Loucy (cell line): ENCODE results near the gene PARD3B.
A peak's percentile ranks its signal among the peaks of the same experiment; 100 is the strongest.

ENCODE experiments used
- H2AFZ ChIP-seq: fragments of 200-600 bp; sonication (generic); 2 replicates; pipeline ENCODE4 v1.6.0; 2016; ENCODE audit warnings: antibody characterized with exemption, mild to moderate bottlenecking, low read length, moderate library complexity
- H3F3A ChIP-seq: fragments of 200-600 bp; 2 replicates; pipeline ENCODE4 v1.6.0; 2016; ENCODE audit warnings: antibody characterized with exemption, low read depth, mild to moderate bottlenecking
- H3K27me3 ChIP-seq: fragments of 200-600 bp; sonication (generic); 2 replicates; pipeline ENCODE4 v1.6.1; 2014; ENCODE audit warnings: low read length, mild to moderate bottlenecking; ENCODE audit not compliant: insufficient read depth, poor library complexity, severe bottlenecking
- H3K36me3 ChIP-seq: fragments of 200-600 bp; sonication (generic); 2 replicates; pipeline ENCODE4 v1.6.1; 2016; ENCODE audit warnings: low read length; ENCODE audit not compliant: insufficient read depth
- H3K4me1 ChIP-seq: fragments of 200-600 bp; sonication (generic); 2 replicates; pipeline ENCODE4 v1.5.1; 2014; ENCODE audit warnings: low read length, mild to moderate bottlenecking; ENCODE audit not compliant: insufficient read depth, poor library complexity, severe bottlenecking
- H3K4me2 ChIP-seq: fragments of 200-600 bp; sonication (generic); 2 replicates; pipeline ENCODE4 v1.6.0; 2014; ENCODE audit warnings: antibody characterized with exemption, low read length, low read depth, mild to moderate bottlenecking; ENCODE audit not compliant: poor library complexity, severe bottlenecking
- H3K4me3 ChIP-seq: fragments of 200-600 bp; sonication (generic); 2 replicates; pipeline ENCODE4 v1.5.1; 2014; ENCODE audit warnings: low read length, mild to moderate bottlenecking, mixed read lengths; ENCODE audit not compliant: poor library complexity, severe bottlenecking
- H3K79me2 ChIP-seq: fragments of 200-600 bp; sonication (generic); 2 replicates; pipeline ENCODE4 v1.6.1; 2014; ENCODE audit warnings: low read length; ENCODE audit not compliant: insufficient read depth
- H3K9ac ChIP-seq: fragments of 200-600 bp; sonication (generic); 2 replicates; pipeline ENCODE4 v1.6.0; 2014; ENCODE audit warnings: mild to moderate bottlenecking, low read depth, low read length, moderate library complexity; ENCODE audit not compliant: poor library complexity, severe bottlenecking
- H3K9me2 ChIP-seq: fragments of 200-600 bp; sonication (generic); replicated peaks from 2 replicates; pipeline ENCODE4 v1.6.1; 2016; ENCODE audit warnings: low read depth, low read length, mixed read lengths
- H3K9me3 ChIP-seq: fragments of 200-600 bp; sonication (generic); 2 replicates; pipeline ENCODE4 v1.6.1; 2014; ENCODE audit warnings: mild to moderate bottlenecking, antibody characterized with exemption, low read length, low read depth; ENCODE audit not compliant: insufficient read depth
- H4K20me1 ChIP-seq: fragments of 200-600 bp; sonication (generic); 2 replicates; pipeline ENCODE4 v1.6.0; 2014; ENCODE audit warnings: antibody characterized with exemption, low read length, mild to moderate bottlenecking; ENCODE audit not compliant: insufficient read depth, poor library complexity, severe bottlenecking
- CTCF ChIP-seq: fragments of 200-600 bp; sonication (generic); conservative IDR thresholded peaks from 2 replicates; pipeline ENCODE4 v1.5.1; 2014; ENCODE audit warnings: mild to moderate bottlenecking, antibody characterized with exemption, low read length
- EZH2phosphoT487 ChIP-seq: fragments of 200-600 bp; IDR thresholded peaks from 2 replicates; pipeline ENCODE4 v1.6.1; 2018; ENCODE audit warnings: antibody characterized with exemption, mild to moderate bottlenecking, moderate library complexity, borderline replicate concordance

PARD3B gene

GRCh38 chr2:205659922-205660321 lies 1114.6 kb downstream of the PARD3B start:
- Histone ChIP-seq H3K9ac (peak overlapping the region; percentile 2), H3K36me3 (no peaks in the 10 kb centered on the region), H3K4me1 (peaks cover 38% of the 10 kb centered on the region), H3K9me3 (no peaks in the 10 kb centered on the region), H2AFZ (0 out of 2 replicates have a peak overlapping the region, but pooled peaks have one; percentile 3), H3K4me3 (peak overlapping the region; percentile 50), H4K20me1 (no peaks in the 10 kb centered on the region), H3K79me2 (no peaks in the 10 kb centered on the region), H3K27me3 (no peaks in the 10 kb centered on the region), H3F3A (no peaks in the 10 kb centered on the region), H3K9me2 (no peaks in the 10 kb centered on the region), H3K4me2 (peak overlapping the region; percentile 69)
- TF ChIP-seq CTCF (no peak), EZH2phosphoT487 (no peak)

- Histone ChIP-seq H3K9ac (peak overlapping the region; percentile 26), H2AFZ (0 out of 2 replicates have a peak overlapping the region, but pooled peaks have one; percentile 3), H3K4me3 (peak overlapping the region; percentile 50), H3K36me3 (no peaks in the 10 kb centered on the region), H4K20me1 (no peaks in the 10 kb centered on the region), H3K9me2 (no peaks in the 10 kb centered on the region), H3F3A (no peaks in the 10 kb centered on the region), H3K27me3 (no peaks in the 10 kb centered on the region), H3K4me1 (peaks cover 38% of the 10 kb centered on the region), H3K9me3 (no peaks in the 10 kb centered on the region), H3K4me2 (peak overlapping the region; percentile 69), H3K79me2 (no peaks in the 10 kb centered on the region)
- no peak for TF ChIP-seq EZH2phosphoT487
- TF ChIP-seq CTCF: no peak
Measured at GRCh38 chr2:205660521-205661124, 1115.3 kb downstream of the PARD3B start.

- TF ChIP-seq CTCF (no peak), EZH2phosphoT487 (no peak)
- H3K9ac ChIP-seq: peak overlapping the region; percentile 26
- peak overlapping the region; percentile 69 for H3K4me2 ChIP-seq
- H2AFZ ChIP-seq: no peak overlapping the region
- peak overlapping the region; percentile 50 for H3K4me3 ChIP-seq
- H3K79me2 ChIP-seq: no peaks in the 10 kb centered on the region
- H3K4me1 ChIP-seq: peaks cover 38% of the 10 kb centered on the region
- no peaks in the 10 kb centered on the region for H3K36me3 ChIP-seq
- no peaks in the 10 kb centered on the region for H3K9me2 ChIP-seq
- no peaks in the 10 kb centered on the region for H3K27me3 ChIP-seq
- no peaks in the 10 kb centered on the region for H3F3A ChIP-seq
- H3K9me3 ChIP-seq: no peaks in the 10 kb centered on the region
- no peaks in the 10 kb centered on the region for H4K20me1 ChIP-seq
Measured at GRCh38 chr2:205661281-205661680, 1116.0 kb downstream of the PARD3B start.
